H9 (cell line): ENCODE measurements around the gene GTF2A1. TPM values are rescaled to one million over a fixed set of nuclear protein-coding genes. Genes with fewer than 3 reads are reported as not detected.

Experiments
- DNase-seq: peaks from one replicate; pipeline ENCODE4 v3.0.0-alpha.2; 2017
- H2AFZ ChIP-seq: one replicate; pipeline ENCODE4 v1.6.1; 2013; ENCODE audit warnings: mild to moderate bottlenecking, low read length, control low read depth, moderate library complexity
- H2AK5ac ChIP-seq: 2 replicates; pipeline ENCODE4 v1.6.1; 2013; ENCODE audit warnings: low read length, control low read depth, mixed read lengths; ENCODE audit not compliant: insufficient read length
- H2BK120ac ChIP-seq: one replicate; pipeline ENCODE4 v1.6.1; 2013; ENCODE audit warnings: low read depth, mild to moderate bottlenecking, low read length, control low read depth, inconsistent platforms; ENCODE audit not compliant: poor library complexity, severe bottlenecking
- H2BK12ac ChIP-seq: 2 replicates; pipeline ENCODE4 v1.6.1; 2013; ENCODE audit warnings: low read length, control low read depth, mixed read lengths, low read depth; ENCODE audit not compliant: insufficient read length
- H2BK15ac ChIP-seq: 2 replicates; pipeline ENCODE4 v1.6.1; 2013; ENCODE audit warnings: low read depth, low read length, control low read depth
- H2BK20ac ChIP-seq: one replicate; pipeline ENCODE4 v1.6.1; 2013; ENCODE audit warnings: low read depth, mild to moderate bottlenecking, low read length, control low read depth, inconsistent platforms; ENCODE audit not compliant: poor library complexity, severe bottlenecking
- H2BK5ac ChIP-seq: 2 replicates; pipeline ENCODE4 v1.6.1; 2013; ENCODE audit warnings: low read length, control low read depth, mixed read lengths; ENCODE audit not compliant: insufficient read length
- H3K14ac ChIP-seq: 2 replicates; pipeline ENCODE4 v1.6.1; 2013; ENCODE audit warnings: low read length, control low read depth; ENCODE audit not compliant: insufficient read depth
- H3K18ac ChIP-seq: 2 replicates; pipeline ENCODE4 v1.6.1; 2013; ENCODE audit warnings: low read depth, mild to moderate bottlenecking, mixed read lengths, low read length, control low read depth; ENCODE audit not compliant: insufficient read length
- H3K23ac ChIP-seq: 2 replicates; pipeline ENCODE4 v1.6.1; 2013; ENCODE audit warnings: low read length, control low read depth, mixed read lengths, low read depth; ENCODE audit not compliant: insufficient read length
- H3K23me2 ChIP-seq: 2 replicates; pipeline ENCODE4 v1.6.1; 2013; ENCODE audit warnings: low read depth, mild to moderate bottlenecking, mixed read lengths, low read length, control low read depth; ENCODE audit not compliant: insufficient read length, poor library complexity, severe bottlenecking
- H3K27ac ChIP-seq: 2 replicates; pipeline ENCODE4 v1.5.1; 2013; ENCODE audit warnings: low read length, control low read depth, mixed read lengths, low read depth; ENCODE audit not compliant: insufficient read length
- H3K27me3 ChIP-seq: 2 replicates; pipeline ENCODE4 v1.6.1; 2013; ENCODE audit warnings: low read length, control low read depth, inconsistent platforms; ENCODE audit not compliant: insufficient read depth
- H3K4ac ChIP-seq: 2 replicates; pipeline ENCODE4 v1.6.1; 2013; ENCODE audit warnings: low read depth, mild to moderate bottlenecking, control low read depth, inconsistent platforms, low read length, moderate library complexity
- H3K4me1 ChIP-seq: 2 replicates; pipeline ENCODE4 v1.6.1; 2013; ENCODE audit warnings: low read length, control low read depth, inconsistent platforms; ENCODE audit not compliant: insufficient read depth
- H3K4me2 ChIP-seq: 2 replicates; pipeline ENCODE4 v1.6.1; 2013; ENCODE audit warnings: low read length, control low read depth, mixed read lengths; ENCODE audit not compliant: insufficient read length, insufficient read depth
- H3K56ac ChIP-seq: 2 replicates; pipeline ENCODE4 v1.6.1; 2013; ENCODE audit warnings: low read depth, mild to moderate bottlenecking, mixed read lengths, low read length, control low read depth; ENCODE audit not compliant: insufficient read length
- H3K79me1 ChIP-seq: 2 replicates; pipeline ENCODE4 v1.6.1; 2013; ENCODE audit warnings: low read depth, mild to moderate bottlenecking, moderate library complexity, low read length, control low read depth, inconsistent platforms; ENCODE audit not compliant: insufficient read depth, poor library complexity, severe bottlenecking
- H3K79me2 ChIP-seq: 2 replicates; pipeline ENCODE4 v1.6.1; 2013; ENCODE audit warnings: low read length, control low read depth, inconsistent platforms; ENCODE audit not compliant: insufficient read depth
- H3K9ac ChIP-seq: 2 replicates; pipeline ENCODE4 v1.6.1; 2013; ENCODE audit warnings: low read length, control low read depth, mixed read lengths; ENCODE audit not compliant: insufficient read length; ENCODE audit errors: extremely low read depth
- H3K9me3 ChIP-seq: one replicate; pipeline ENCODE4 v1.6.1; 2013; ENCODE audit warnings: low read depth, low read length, inconsistent platforms; ENCODE audit not compliant: control insufficient read depth
- H3T11ph ChIP-seq: one replicate; pipeline ENCODE4 v1.6.1; 2013; ENCODE audit warnings: mild to moderate bottlenecking, low read length, control low read depth, inconsistent platforms
- H4K20me1 ChIP-seq: one replicate; pipeline ENCODE4 v1.6.1; 2013; ENCODE audit not compliant: control insufficient read depth, insufficient read length, insufficient read depth
- H4K5ac ChIP-seq: 2 replicates; pipeline ENCODE4 v1.6.1; 2013; ENCODE audit warnings: low read depth, mild to moderate bottlenecking, mixed read lengths, low read length, control low read depth; ENCODE audit not compliant: insufficient read length
- H4K8ac ChIP-seq: replicated peaks from 2 replicates; pipeline ENCODE4 v1.6.1; 2013; ENCODE audit warnings: low read length, control low read depth, mixed read lengths, low read depth; ENCODE audit not compliant: insufficient read length
- H4K91ac ChIP-seq: 2 replicates; pipeline ENCODE4 v1.6.1; 2013; ENCODE audit warnings: low read depth, mild to moderate bottlenecking, moderate library complexity, mixed read lengths, low read length, control low read depth; ENCODE audit not compliant: insufficient read length
- H3K27ac Mint-ChIP-seq, 3 experiments: 2 replicates in 2 of 3; 3 replicates in 1 of 3; pipeline ENCODE4 v1.8.0; 2020 to 2021; ENCODE audit warnings: mixed read lengths in 3 of 3, mild to moderate bottlenecking in 1 of 3, moderate library complexity in 1 of 3
- H3K27me3 Mint-ChIP-seq: 2 replicates; pipeline ENCODE4 v1.8.0; 2021; ENCODE audit warnings: low read depth, mild to moderate bottlenecking, moderate library complexity, mixed read lengths
- H3K36me3 Mint-ChIP-seq, 3 experiments: 2 replicates in 2 of 3; 3 replicates in 1 of 3; pipeline ENCODE4 v1.8.0; 2020 to 2021; ENCODE audit warnings: low read depth in 3 of 3, mixed read lengths in 3 of 3; ENCODE audit not compliant: insufficient read depth in 1 of 3
- H3K4me1 Mint-ChIP-seq, 2 experiments: 2 replicates each; pipeline ENCODE4 v1.8.0; 2020; ENCODE audit warnings: mixed read lengths in 2 of 2
- H3K4me3 Mint-ChIP-seq, 2 experiments: 2 replicates in 1 of 2; 3 replicates in 1 of 2; pipeline ENCODE4 v1.8.0; 2020 to 2021; ENCODE audit warnings: mild to moderate bottlenecking in 2 of 2, mixed read lengths in 2 of 2, moderate library complexity in 1 of 2
- H3K9me3 Mint-ChIP-seq, 2 experiments: 2 replicates in 1 of 2; 3 replicates in 1 of 2; pipeline ENCODE4 v1.8.0; 2020; ENCODE audit warnings: mild to moderate bottlenecking in 2 of 2, mixed read lengths in 2 of 2, moderate library complexity in 1 of 2
- WGBS: extraction: QIAGEN DNeasy Blood & Tissue Kit; methylation state at CpG from one replicate; pipeline ENCODE4 v1.1.7; 2013; ENCODE audit warnings: missing lambda C conversion rate, low lambda C conversion rate, mixed read lengths; ENCODE audit not compliant: insufficient read length; ENCODE audit errors: extremely low coverage; 5-methylcytosine and 5-hydroxymethylcytosine counted together
- total RNA-seq: library from RNA; stranded (reverse); gene quantifications from 2 replicates; pipeline ENCODE4 v1.2.1, GENCODE V29; 2021
- TF ChIP-seq, protein P1 (sequence below): fragments of 200-600 bp; sonication (generic); conservative IDR thresholded peaks from 3 replicates; pipeline ENCODE4 v1.8.0; 2021; ENCODE audit warnings: antibody characterized with exemption, mild to moderate bottlenecking

GTF2A1 gene
- total RNA-seq, 1 experiment from 2014 or later: 43.0 TPM

DNA sequence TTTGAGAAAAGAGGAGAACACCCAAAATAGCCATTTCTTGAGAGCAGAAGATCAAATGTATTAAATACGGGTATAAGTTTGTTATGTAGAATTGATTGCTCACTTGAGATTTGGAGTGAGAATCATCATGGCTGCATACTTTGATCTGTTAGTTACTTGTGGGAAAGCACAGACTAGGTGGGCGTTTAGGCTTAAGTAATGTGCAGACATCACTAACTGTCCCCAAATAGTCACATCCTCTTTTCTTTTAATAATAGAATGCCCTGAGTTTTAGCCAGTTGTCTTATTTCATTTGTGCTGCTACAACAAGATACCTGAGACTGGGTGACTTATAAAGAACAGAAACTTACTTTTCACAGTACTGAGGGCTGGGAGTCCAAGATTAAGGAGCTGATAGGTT lies 14.3 kb upstream of the GTF2A1 start:
- no peaks in the 10 kb centered on the region for H3K79me2 ChIP-seq
- H3K9me3 ChIP-seq: no peaks in the 10 kb centered on the region
- H3K4me3 Mint-ChIP-seq: no peak overlapping the region
- TF ChIP-seq, protein P1, sequence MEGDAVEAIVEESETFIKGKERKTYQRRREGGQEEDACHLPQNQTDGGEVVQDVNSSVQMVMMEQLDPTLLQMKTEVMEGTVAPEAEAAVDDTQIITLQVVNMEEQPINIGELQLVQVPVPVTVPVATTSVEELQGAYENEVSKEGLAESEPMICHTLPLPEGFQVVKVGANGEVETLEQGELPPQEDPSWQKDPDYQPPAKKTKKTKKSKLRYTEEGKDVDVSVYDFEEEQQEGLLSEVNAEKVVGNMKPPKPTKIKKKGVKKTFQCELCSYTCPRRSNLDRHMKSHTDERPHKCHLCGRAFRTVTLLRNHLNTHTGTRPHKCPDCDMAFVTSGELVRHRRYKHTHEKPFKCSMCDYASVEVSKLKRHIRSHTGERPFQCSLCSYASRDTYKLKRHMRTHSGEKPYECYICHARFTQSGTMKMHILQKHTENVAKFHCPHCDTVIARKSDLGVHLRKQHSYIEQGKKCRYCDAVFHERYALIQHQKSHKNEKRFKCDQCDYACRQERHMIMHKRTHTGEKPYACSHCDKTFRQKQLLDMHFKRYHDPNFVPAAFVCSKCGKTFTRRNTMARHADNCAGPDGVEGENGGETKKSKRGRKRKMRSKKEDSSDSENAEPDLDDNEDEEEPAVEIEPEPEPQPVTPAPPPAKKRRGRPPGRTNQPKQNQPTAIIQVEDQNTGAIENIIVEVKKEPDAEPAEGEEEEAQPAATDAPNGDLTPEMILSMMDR: no peak
- H2BK15ac ChIP-seq: no peak overlapping the region
- H3K27me3 ChIP-seq: no peaks in the 10 kb centered on the region
- H2BK12ac ChIP-seq: no peak overlapping the region
- no peak overlapping the region for H2AK5ac ChIP-seq
- no peak overlapping the region for H3K4me2 ChIP-seq
- H2AFZ ChIP-seq: no peak overlapping the region
- no peak overlapping the region for H3K27ac Mint-ChIP-seq
- no peak overlapping the region for H2BK20ac ChIP-seq
- no peak overlapping the region for H3T11ph ChIP-seq
- peaks cover 7 to 14% of the 10 kb centered on the region in 2 experiments; a peak in 4 of 5 replicates for H3K9me3 Mint-ChIP-seq
- no peak overlapping the region for H3K9ac ChIP-seq
- no peak overlapping the region for H4K91ac ChIP-seq
- H2BK120ac ChIP-seq: no peak overlapping the region
- H3K79me1 ChIP-seq: no peaks in the 10 kb centered on the region
- H4K20me1 ChIP-seq: no peaks in the 10 kb centered on the region
- peaks cover 12 to 16% of the 10 kb centered on the region in 2 experiments for H3K4me1 Mint-ChIP-seq
- no peak overlapping the region for H4K5ac ChIP-seq
- H3K4me1 ChIP-seq: peaks cover 4% of the 10 kb centered on the region; the same call in 1 of the 2 replicates
- DNase-seq: no peak
- no peak overlapping the region for H3K56ac ChIP-seq
- H2BK5ac ChIP-seq: no peak overlapping the region
- H3K27me3 Mint-ChIP-seq: no peaks in the 10 kb centered on the region; the same call in 1 of the 2 replicates
- no peak overlapping the region for H3K14ac ChIP-seq
- no CpG with 5 or more reads among the region's 2 CpGs for WGBS
- H3K36me3 Mint-ChIP-seq: peaks cover 0 to 5% (median under 1%) of the 10 kb centered on the region in 3 experiments; a peak in 3 of 7 replicates
- H3K23ac ChIP-seq: no peak overlapping the region
- H3K4ac ChIP-seq: no peak overlapping the region
- H3K18ac ChIP-seq: no peak overlapping the region
- no peaks in the 10 kb centered on the region for H3K23me2 ChIP-seq
- H4K8ac ChIP-seq: no peak overlapping the region
- H3K27ac ChIP-seq: no peak overlapping the region
